Dermis microvascular lymphatic vessel endothelial cell (primary cell): ENCODE results near the gene SURF2. TPM values are rescaled to one million over a fixed set of nuclear protein-coding genes. Genes with fewer than 3 reads are reported as not detected.
"Not testable (repeated sequence)": the region's sequence is repeated elsewhere in the genome, so short reads cannot be mapped to it uniquely, and the experiment has no call there.

Experiments
- DNase-seq, 2 donors: peaks; one replicate each; pipeline versions ENCODE4 v3.0.0 to v3.0.0-alpha.2; 2010; ENCODE audit warnings: low read depth in 2 of 2
- total RNA-seq: library from RNA; depleted of rRNA; stranded (reverse); fragments of >200 nt; gene quantifications from 2 replicates; pipeline ENCODE4 v1.2.1, GENCODE V29; 2014

Gene SURF2
- total RNA-seq, 1 donor from 2014 or later = 15.3 TPM

DNA sequence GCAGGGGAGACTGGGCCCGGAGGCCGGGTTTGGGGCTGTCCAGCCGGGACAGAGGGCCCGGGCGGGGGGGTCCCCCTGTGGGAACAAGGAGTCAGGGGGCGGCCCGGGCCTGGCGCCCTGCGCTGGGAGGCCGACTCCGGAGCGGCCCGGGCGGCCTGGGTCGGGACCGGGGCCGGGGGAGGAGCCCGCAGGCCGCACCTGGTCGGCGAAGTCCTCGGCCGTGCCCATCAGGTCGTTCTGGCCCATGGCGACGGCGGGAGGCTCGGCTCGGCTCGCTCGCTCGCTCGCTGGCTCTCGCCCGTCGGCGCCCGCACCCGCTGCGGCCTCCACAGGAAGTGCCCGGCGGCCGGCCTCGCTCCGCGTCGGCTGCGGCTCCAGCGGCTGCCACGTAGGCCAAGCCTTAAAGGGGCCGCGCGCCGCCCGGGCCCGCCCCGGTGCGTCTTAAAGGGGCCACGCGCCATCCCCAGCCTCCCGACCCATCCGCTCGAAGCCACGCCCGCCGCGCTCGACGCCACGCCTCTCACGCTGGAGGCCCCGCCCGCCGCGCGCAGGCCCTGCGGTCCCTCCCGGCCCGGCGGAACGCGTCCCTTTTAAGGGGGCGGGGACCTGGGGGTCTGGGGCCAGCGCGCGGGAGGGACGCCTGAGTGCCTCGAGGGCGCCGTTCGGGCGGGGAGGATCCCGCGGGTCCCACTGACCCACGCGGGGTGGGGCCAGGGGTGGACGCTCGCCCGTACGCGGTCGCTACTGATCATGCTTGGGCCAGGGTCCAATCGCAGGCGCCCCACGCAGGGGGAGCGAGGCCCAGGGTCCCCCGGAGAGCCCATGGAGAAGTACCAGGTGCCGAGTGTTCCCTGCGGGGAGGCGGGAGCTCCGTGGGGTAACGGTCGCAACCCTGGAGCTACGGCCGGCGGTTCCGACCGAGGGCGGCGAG lies 19.6 kb downstream of the SURF2 start, which contains the start of the genes STKLD1 and SURF4:
Gene STKLD1, plus strand, starts transcription at position 643 of the 931 bp plus-strand sequence. Its CDS starts 108 bp downstream, at position 751.
Gene SURF4, minus strand, starts transcription at position 337 of the 931 bp plus-strand sequence. Its CDS starts 91 bp downstream, at position 246.
- DNase-seq = peak; percentile 86 to 98

- not testable (repeated sequence) for DNase-seq
Measured at GRCh38 chr9:133377280-133377679, 20.9 kb downstream of the SURF2 start.

DNA sequence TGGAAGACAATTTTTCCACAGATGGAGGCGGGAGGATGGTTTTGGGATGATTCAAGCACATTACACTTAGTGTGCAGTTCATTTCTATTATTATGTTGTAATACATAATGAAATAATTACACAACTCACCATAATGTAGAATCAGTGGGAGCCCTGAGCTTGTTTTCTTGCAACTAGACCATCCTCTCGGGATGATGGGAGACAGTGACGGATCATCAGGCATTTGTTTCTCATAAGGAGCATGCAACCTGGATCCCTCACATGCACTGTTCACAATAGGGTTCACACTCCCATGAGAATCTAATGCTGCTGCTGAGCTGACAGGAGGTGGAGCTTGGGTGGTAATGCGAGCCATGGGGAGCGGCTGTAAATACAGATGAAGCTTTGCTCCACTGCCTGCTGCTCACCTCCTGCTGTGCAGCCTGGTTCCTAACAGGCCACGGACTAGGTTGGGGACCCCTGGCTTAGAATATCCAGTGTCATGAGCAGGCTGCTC lies 21.4 kb downstream of the SURF2 start:
- no peak for DNase-seq

- DNase-seq = no peak
Measured at GRCh38 chr9:133378408-133378962, 22.1 kb downstream of the SURF2 start.

- DNase-seq = no peak
Measured at GRCh38 chr9:133379153-133380086, 23.1 kb downstream of the SURF2 start.

GRCh38 chr9:133380734-133381133 lies 24.4 kb downstream of the SURF2 start:
- no peak for DNase-seq

DNA sequence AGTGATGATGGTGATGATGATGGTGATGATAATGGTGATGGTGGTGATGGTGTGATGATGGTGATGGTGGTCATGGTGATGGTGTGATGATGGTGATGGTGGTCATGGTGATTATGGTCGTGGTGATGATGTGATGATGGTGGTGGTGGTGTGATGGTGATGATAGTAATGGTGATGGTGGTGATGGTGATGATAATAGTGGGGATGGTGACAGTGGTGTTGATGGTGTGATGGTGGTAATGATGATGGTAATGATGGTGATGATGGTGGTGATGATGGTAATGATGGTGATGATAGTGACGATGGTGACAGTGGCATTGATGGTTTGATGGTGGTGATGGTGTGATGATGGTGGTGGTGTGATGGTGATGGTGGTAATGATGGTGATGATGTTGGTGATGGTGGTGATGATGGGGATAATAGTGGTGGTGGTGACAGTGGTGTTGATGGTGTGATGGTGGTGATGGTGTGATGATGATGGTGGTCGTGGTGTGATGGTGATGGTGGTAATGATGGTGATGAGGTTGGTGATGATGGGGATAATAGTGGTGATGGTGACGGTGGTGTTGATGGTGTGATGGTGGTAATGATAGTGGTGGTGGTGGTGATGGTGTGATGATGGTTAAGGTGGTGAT lies 26.3 kb downstream of the SURF2 start:
- no peak for DNase-seq

DNA sequence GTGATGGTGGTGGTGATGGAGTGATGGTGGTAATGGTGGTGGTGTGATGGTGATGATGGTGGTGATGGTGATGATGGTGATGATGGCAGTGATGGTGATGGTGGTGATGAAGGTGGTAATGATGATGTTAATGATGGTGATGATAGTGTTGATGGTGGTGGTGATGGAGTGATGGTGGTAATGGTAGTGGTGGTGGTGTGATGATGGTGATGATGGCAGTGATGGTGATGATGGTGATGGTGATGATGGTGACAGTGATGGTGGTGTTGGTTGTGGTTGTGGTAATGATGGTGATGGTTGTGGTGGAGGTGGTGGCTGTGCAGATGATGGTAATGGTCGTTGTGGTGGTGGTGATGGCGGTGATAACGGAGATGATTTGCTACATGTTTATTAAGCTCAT lies 27.1 kb downstream of the SURF2 start:
- DNase-seq = no peak

DNA sequence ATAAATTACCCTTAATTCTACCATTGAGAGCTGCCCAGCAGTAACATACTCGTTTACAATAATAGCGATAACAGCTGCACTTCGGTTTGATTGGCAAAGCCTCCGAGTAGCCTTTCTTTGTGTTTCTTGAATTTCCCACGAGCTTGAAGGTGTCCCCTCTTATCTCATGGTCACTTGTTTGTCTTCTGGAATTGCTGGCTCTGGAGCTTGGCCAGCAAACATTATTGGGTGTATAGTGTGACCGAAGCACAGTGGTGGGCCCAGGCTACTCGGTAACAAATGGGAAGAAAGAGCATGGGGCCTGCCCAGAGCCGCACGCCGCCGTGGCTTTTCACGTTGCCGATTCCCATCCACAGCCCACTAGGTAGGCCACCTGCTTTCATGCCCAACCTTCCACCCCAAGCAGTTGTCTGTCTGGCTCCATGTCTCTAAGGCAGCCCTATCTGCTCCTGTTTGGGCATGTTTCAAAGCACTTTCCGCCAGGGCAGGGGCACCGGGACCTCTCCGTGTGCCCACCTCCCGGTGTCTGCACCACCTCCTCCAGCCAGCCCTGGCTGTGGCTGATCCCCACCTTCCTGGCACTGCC lies 28.5 kb downstream of the SURF2 start:
- DNase-seq = no peak

DNA sequence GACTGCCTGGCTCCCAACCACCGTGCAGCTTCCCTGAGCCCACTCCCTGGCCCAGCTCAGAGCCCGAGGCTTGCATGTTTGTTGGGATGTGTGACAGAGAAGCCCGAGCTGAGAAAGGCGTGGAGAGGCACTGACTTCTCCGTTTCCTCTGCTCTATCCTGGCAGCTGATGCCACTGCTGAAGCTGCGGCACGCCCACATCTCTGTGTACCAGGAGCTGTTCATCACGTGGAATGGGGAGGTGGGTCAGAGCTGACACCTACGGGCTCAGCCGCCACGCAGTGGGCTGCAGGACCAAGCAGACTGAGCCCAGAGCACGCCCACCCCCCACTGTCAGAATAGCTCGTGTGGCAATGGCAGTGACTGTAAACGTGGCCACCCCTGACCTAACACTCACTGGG lies 29.1 kb downstream of the SURF2 start:
- DNase-seq = no peak

- DNase-seq = no peak
Measured at GRCh38 chr9:133386338-133386737, 30.0 kb downstream of the SURF2 start.

GRCh38 chr9:133387680-133388079 lies 31.3 kb downstream of the SURF2 start:
- DNase-seq = no peak

GRCh38 chr9:133389025-133389557 lies 32.7 kb downstream of the SURF2 start:
- no peak for DNase-seq

- DNase-seq = no peak
Measured at GRCh38 chr9:133389562-133389961, 33.2 kb downstream of the SURF2 start.

GRCh38 chr9:133390713-133391112 lies 34.4 kb downstream of the SURF2 start:
- DNase-seq = no peak

GRCh38 chr9:133391449-133391848 lies 35.1 kb downstream of the SURF2 start:
- not testable (repeated sequence) for DNase-seq

GRCh38 chr9:133392308-133392707 lies 36.0 kb downstream of the SURF2 start:
- DNase-seq = not testable (repeated sequence)

- DNase-seq = no peak
Measured at GRCh38 chr9:133393399-133393798, 37.0 kb downstream of the SURF2 start.

GRCh38 chr9:133394687-133395271 lies 38.4 kb downstream of the SURF2 start:
- no peak for DNase-seq

- DNase-seq = peak in 1 of 2 donors; percentile 23
Measured at GRCh38 chr9:133396952-133397351, 40.6 kb downstream of the SURF2 start.
